HG03108 (cell line): ENCODE measurements around the gene PARD3.
"Not testable (repeated sequence)": the region's sequence is repeated elsewhere in the genome, so short reads cannot be mapped to it uniquely, and the experiment has no call there.

ENCODE experiments used
- ATAC-seq: cut with Tn5 transposase; IDR thresholded peaks from one replicate; pipeline ENCODE4 v1.9.1; 2021; ENCODE audit warnings: moderate library complexity; ENCODE audit not compliant: unreplicated experiment

PARD3 gene

DNA sequence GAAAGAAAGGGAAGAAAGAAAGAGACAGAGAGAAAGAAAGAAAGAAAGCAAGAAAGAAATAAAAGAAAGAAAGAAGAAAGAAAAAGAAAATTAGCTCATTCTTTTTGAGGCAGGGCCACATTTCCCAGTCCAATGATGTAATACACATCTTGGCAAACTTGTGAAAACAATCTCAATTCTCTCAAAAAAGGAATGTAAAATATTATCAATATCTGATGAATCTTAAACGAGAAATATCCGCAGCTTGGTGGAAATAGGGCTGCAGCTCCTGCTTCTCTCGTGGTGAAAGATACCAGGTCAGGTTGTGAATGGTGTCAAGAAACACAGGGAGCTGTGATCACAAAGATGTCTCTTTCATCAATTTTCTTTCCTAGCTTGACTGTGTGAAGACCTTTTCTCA is 741.0 kb downstream of the PARD3 start:
- ATAC-seq, result no peak

DNA sequence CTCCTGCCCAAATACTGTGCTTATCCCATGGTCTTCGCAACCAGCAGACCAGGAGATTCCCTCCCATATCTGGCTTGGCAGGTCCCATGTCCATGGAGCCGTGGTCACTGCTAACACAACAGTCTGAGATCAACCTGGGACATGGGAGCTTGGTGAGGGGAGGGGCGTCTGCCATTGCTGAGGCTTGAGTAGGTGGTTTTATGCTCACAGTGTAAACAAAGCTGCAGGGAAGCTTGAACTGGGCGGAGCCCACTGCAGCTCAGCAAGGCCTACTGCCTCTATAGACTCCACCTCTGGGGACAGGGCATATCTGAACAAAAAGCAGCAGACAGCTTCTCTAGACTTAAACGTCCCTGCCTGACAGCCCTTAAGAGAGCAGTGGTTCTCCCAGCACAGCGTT is 747.4 kb downstream of the PARD3 start:
- not testable (repeated sequence) for ATAC-seq

DNA sequence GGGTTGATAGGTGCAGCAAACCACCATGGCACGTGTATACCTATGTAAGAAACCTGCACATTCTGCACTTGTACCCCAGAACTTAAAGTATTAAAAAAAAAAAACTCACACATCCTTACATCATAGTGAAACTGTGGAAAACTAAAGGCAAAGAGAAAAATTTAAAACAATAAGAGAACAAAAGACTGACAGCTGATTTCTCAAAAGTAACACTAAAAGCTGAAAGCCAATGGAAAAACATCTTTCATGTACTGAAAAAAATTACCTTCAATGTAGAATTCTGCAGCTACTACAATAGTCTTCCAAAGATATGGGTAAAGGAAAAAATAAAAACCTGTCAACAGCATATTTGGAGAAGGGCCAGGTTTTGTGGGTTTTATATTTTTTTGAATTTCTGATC is 751.5 kb downstream of the PARD3 start:
- no peak for ATAC-seq

GRCh38 chr10:34061841-34062240 is 753.3 kb downstream of the PARD3 start:
- ATAC-seq, result no peak
